ENCODE results near the gene CHST10. TPM values are rescaled to one million over a fixed set of nuclear protein-coding genes. Genes with fewer than 3 reads are reported as not detected.
A peak's percentile ranks its signal among the peaks of the same experiment; 100 is the strongest.

The CHST10 gene
- polyA plus RNA-seq, 10 donors = 9.9 to 15.9 (median 11.2) TPM

- DNase-seq = peak in 1 of 3 donors; percentile 7
Observed at GRCh38 chr2:100417711-100418124, 250 bp upstream of the CHST10 start.

- no peak for DNase-seq
Observed at GRCh38 chr2:100416397-100416934, 1.0 kb downstream of the CHST10 start.

- no peak for DNase-seq
Observed at GRCh38 chr2:100413571-100413970, 3.9 kb downstream of the CHST10 start.

GRCh38 chr2:100412881-100413321 lies 4.6 kb downstream of the CHST10 start:
- DNase-seq = no peak

GRCh38 chr2:100412466-100412865 lies 5.0 kb downstream of the CHST10 start:
- no peak for DNase-seq

- DNase-seq = no peak
Observed at GRCh38 chr2:100411841-100412292, 5.6 kb downstream of the CHST10 start.

- DNase-seq = no peak
Observed at GRCh38 chr2:100409975-100410647, 7.4 kb downstream of the CHST10 start.

GRCh38 chr2:100409461-100409860 lies 8.0 kb downstream of the CHST10 start:
- no peak for DNase-seq

- DNase-seq = no peak
Observed at GRCh38 chr2:100408941-100409340, 8.5 kb downstream of the CHST10 start.

- DNase-seq = no peak
Observed at GRCh38 chr2:100408104-100408503, 9.4 kb downstream of the CHST10 start.

GRCh38 chr2:100407563-100407962 lies 9.9 kb downstream of the CHST10 start:
- no peak for DNase-seq

- DNase-seq = no peak
Observed at GRCh38 chr2:100407073-100407472, 10.4 kb downstream of the CHST10 start.

- no peak for DNase-seq
Observed at GRCh38 chr2:100406120-100406508, 11.4 kb downstream of the CHST10 start.

GRCh38 chr2:100405403-100406119 lies 11.9 kb downstream of the CHST10 start:
- DNase-seq = no peak

- DNase-seq = no peak
Observed at GRCh38 chr2:100404411-100404810, 13.1 kb downstream of the CHST10 start.

GRCh38 chr2:100403722-100404121 lies 13.7 kb downstream of the CHST10 start:
- no peak for DNase-seq

GRCh38 chr2:100401268-100401667 lies 16.2 kb downstream of the CHST10 start:
- no peak for DNase-seq

- DNase-seq = no peak
Observed at GRCh38 chr2:100399714-100400113, 17.8 kb downstream of the CHST10 start.

- no peak for DNase-seq
Observed at GRCh38 chr2:100397976-100398375, 19.5 kb downstream of the CHST10 start.

GRCh38 chr2:100397118-100397860 lies 20.2 kb downstream of the CHST10 start:
- DNase-seq = no peak

GRCh38 chr2:100396483-100396882 lies 21.0 kb downstream of the CHST10 start:
- no peak for DNase-seq
